ENCODE measurements around the gene SH3D19.

DNA sequence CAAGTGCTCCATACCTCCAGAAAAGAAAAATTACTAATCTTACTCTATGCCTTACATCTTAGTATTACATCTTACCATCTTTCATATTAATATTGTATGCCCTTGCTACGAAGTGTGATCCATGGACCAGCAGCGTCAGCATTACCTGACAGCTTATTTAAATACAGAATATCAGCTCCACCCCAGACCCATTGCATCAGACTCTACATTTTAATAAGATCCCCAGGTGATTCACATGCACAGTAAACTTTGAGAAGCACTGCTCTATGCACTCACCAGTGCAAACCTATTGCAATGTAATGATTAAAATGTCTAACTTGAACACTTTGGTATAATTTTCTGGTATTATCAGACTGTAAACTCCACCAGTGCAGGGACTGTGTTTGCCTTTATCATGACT is 14.1 kb upstream of the SH3D19 start:
- TF ChIP-seq, protein P1, sequence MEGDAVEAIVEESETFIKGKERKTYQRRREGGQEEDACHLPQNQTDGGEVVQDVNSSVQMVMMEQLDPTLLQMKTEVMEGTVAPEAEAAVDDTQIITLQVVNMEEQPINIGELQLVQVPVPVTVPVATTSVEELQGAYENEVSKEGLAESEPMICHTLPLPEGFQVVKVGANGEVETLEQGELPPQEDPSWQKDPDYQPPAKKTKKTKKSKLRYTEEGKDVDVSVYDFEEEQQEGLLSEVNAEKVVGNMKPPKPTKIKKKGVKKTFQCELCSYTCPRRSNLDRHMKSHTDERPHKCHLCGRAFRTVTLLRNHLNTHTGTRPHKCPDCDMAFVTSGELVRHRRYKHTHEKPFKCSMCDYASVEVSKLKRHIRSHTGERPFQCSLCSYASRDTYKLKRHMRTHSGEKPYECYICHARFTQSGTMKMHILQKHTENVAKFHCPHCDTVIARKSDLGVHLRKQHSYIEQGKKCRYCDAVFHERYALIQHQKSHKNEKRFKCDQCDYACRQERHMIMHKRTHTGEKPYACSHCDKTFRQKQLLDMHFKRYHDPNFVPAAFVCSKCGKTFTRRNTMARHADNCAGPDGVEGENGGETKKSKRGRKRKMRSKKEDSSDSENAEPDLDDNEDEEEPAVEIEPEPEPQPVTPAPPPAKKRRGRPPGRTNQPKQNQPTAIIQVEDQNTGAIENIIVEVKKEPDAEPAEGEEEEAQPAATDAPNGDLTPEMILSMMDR (IDR thresholded peaks at IDR 0.05): no peak
- TF ChIP-seq POLR2AphosphoS5 (IDR thresholded peaks at IDR 0.05): no peak
